IMR-90 (cell line): ENCODE data around the gene NDUFAF2. TPM values are rescaled to one million over a fixed set of nuclear protein-coding genes. Genes with fewer than 3 reads are reported as not detected.

ENCODE experiments used
- ATAC-seq: fragments of 200-7000 bp; cut with Tn5 transposase; 2 replicates; pipeline ENCODE4 v1.9.1; 2020; ENCODE audit warnings: low read depth, mild to moderate bottlenecking, moderate library complexity
- BruUV-seq: library from RNA; stranded (reverse); fragments of 400-500 nt; replicated peaks from 2 replicates; lab custom pipeline; 2021; lab: Mats Ljungman, UMichigan
- CTCF ChIA-PET: fragments of 300-600 bp; formaldehyde crosslinking; extraction: SDS; loops from one replicate; lab custom pipeline; 2021; ENCODE audit warnings: antibody characterized with exemption; lab: Yijun Ruan, JAX
- POLR2A ChIA-PET: fragments of 300-600 bp; sonication (Branson Sonifier 250); formaldehyde crosslinking; loops from one replicate; lab custom pipeline; 2022; ENCODE audit warnings: antibody characterized with exemption; ENCODE audit not compliant: unreplicated experiment; lab: Charles Lee
- DNase-seq: peaks from one replicate; pipeline ENCODE4 v3.0.0; 2013
- H2AFZ ChIP-seq: replicated peaks from 2 replicates; pipeline ENCODE3; 2013; ENCODE audit warnings: low read length, mild to moderate bottlenecking; ENCODE audit not compliant: poor library complexity
- H2AK5ac ChIP-seq: 2 replicates; pipeline ENCODE4 v1.6.1; 2013; ENCODE audit warnings: low read depth, low read length, inconsistent platforms
- H2AK9ac ChIP-seq: replicated peaks from 2 replicates; pipeline ENCODE3; 2013; ENCODE audit warnings: mild to moderate bottlenecking, low read depth, low read length, moderate library complexity; ENCODE audit not compliant: poor library complexity
- H2BK120ac ChIP-seq: 2 replicates; pipeline ENCODE4 v1.6.1; 2013; ENCODE audit warnings: low read depth, low read length, inconsistent platforms
- H2BK15ac ChIP-seq: 3 replicates; pipeline ENCODE4 v1.6.1; 2013; ENCODE audit warnings: low read depth, low read length, inconsistent platforms
- H2BK20ac ChIP-seq: 2 replicates; pipeline ENCODE4 v1.6.1; 2013; ENCODE audit warnings: low read depth, mild to moderate bottlenecking, inconsistent platforms, low read length, moderate library complexity
- H2BK5ac ChIP-seq: 2 replicates; pipeline ENCODE4 v1.6.1; 2013; ENCODE audit warnings: mild to moderate bottlenecking, low read depth, low read length, inconsistent platforms; ENCODE audit not compliant: poor library complexity, severe bottlenecking
- H3K14ac ChIP-seq: replicated peaks from 2 replicates; pipeline ENCODE4 v1.6.1; 2013; ENCODE audit warnings: low read depth, low read length, inconsistent platforms
- H3K18ac ChIP-seq: 2 replicates; pipeline ENCODE4 v1.6.1; 2013; ENCODE audit warnings: low read depth, low read length, control low read depth
- H3K23ac ChIP-seq: 2 replicates; pipeline ENCODE4 v1.6.1; 2013; ENCODE audit warnings: low read depth, low read length, inconsistent platforms
- H3K27ac ChIP-seq: 2 replicates; pipeline ENCODE4 v1.5.1; 2013; ENCODE audit warnings: mild to moderate bottlenecking, control low read depth, low read length; ENCODE audit not compliant: insufficient read depth
- H3K27me3 ChIP-seq: 2 replicates; pipeline ENCODE4 v1.6.1; 2013; ENCODE audit warnings: low read length; ENCODE audit not compliant: control insufficient read depth, insufficient read depth
- H3K36me3 ChIP-seq: 2 replicates; pipeline ENCODE4 v1.6.1; 2013; ENCODE audit warnings: low read length, mixed read lengths; ENCODE audit not compliant: control insufficient read depth, insufficient read depth
- H3K4ac ChIP-seq: 2 replicates; pipeline ENCODE4 v1.6.1; 2013; ENCODE audit warnings: low read depth, low read length, inconsistent platforms
- H3K4me1 ChIP-seq: 2 replicates; pipeline ENCODE4 v1.6.1; 2013; ENCODE audit warnings: low read length, mixed read lengths; ENCODE audit not compliant: control insufficient read depth, insufficient read depth
- H3K4me2 ChIP-seq: 2 replicates; pipeline ENCODE4 v1.6.1; 2013; ENCODE audit warnings: low read depth, mild to moderate bottlenecking, control low read depth, low read length, moderate library complexity
- H3K4me3 ChIP-seq: 2 replicates; pipeline ENCODE4 v1.5.1; 2013; ENCODE audit warnings: low read depth, mild to moderate bottlenecking, control low read depth, low read length, moderate library complexity; ENCODE audit not compliant: insufficient read depth
- H3K56ac ChIP-seq: 2 replicates; pipeline ENCODE4 v1.6.1; 2013; ENCODE audit warnings: low read length, inconsistent platforms; ENCODE audit not compliant: insufficient read depth; ENCODE audit errors: extremely low read depth
- H3K79me1 ChIP-seq, 2 experiments: 2 replicates each; pipeline ENCODE4 v1.6.1; 2013; ENCODE audit warnings: low read length in 2 of 2, inconsistent platforms in 1 of 2, low read depth in 1 of 2
- H3K9ac ChIP-seq: 2 replicates; pipeline ENCODE4 v1.6.1; 2013; ENCODE audit warnings: low read depth, low read length, control low read depth
- H3K9me1 ChIP-seq: 2 replicates; pipeline ENCODE4 v1.6.1; 2013; ENCODE audit warnings: low read length, inconsistent platforms; ENCODE audit not compliant: insufficient read depth
- H3K9me3 ChIP-seq: 2 replicates; pipeline ENCODE4 v1.6.1; 2013; ENCODE audit warnings: low read length; ENCODE audit not compliant: control insufficient read depth, insufficient read depth
- H4K20me1 ChIP-seq: 2 replicates; pipeline ENCODE4 v1.6.1; 2013; ENCODE audit warnings: low read length, inconsistent platforms; ENCODE audit not compliant: insufficient read depth
- H4K5ac ChIP-seq: 2 replicates; pipeline ENCODE4 v1.6.1; 2013; ENCODE audit warnings: mild to moderate bottlenecking, low read depth, low read length, control low read depth
- H4K8ac ChIP-seq, 2 experiments: 2 replicates each; pipeline ENCODE4 v1.6.1; 2013; ENCODE audit warnings: low read depth in 2 of 2, low read length in 2 of 2, control low read depth in 1 of 2, inconsistent platforms in 1 of 2
- H4K91ac ChIP-seq: 2 replicates; pipeline ENCODE4 v1.6.1; 2013; ENCODE audit warnings: low read depth, low read length, inconsistent platforms; ENCODE audit not compliant: insufficient read depth
- CEBPB ChIP-seq: IDR thresholded peaks from 2 replicates; pipeline ENCODE4 v1.6.1; 2012; ENCODE audit warnings: low read depth, low read length, improper control_type of control experiment
- CHD1 ChIP-seq: IDR thresholded peaks from 2 replicates; pipeline ENCODE4 v1.6.1; 2012; ENCODE audit warnings: low read depth, low read length, improper control_type of control experiment
- MAFK ChIP-seq: IDR thresholded peaks from 2 replicates; pipeline ENCODE4 v1.6.1; 2012; ENCODE audit warnings: low read depth, low read length, improper control_type of control experiment
- POLR2A ChIP-seq: IDR thresholded peaks from 2 replicates; pipeline ENCODE4 v1.6.1; 2012; ENCODE audit warnings: mild to moderate bottlenecking, low read depth, low read length
- SMC3 ChIP-seq: fragments of 150-350 bp; IDR thresholded peaks from 2 replicates; pipeline ENCODE4 v1.6.1; 2016; ENCODE audit warnings: low read depth, mild to moderate bottlenecking, antibody characterized with exemption, low read length, moderate library complexity
- USF2 ChIP-seq: fragments of 150-350 bp; IDR thresholded peaks from 2 replicates; pipeline ENCODE4 v1.6.1; 2017; ENCODE audit warnings: mild to moderate bottlenecking, antibody characterized with exemption, low read length, low read depth
- WGBS, 2 experiments: methylation state at CpG; one replicate each; pipeline versions ENCODE4 v1.1.5 to v1.1.7; 2013; ENCODE audit warnings: missing lambda C conversion rate in 2 of 2; ENCODE audit not compliant: insufficient read length in 1 of 2; ENCODE audit errors: extremely low coverage in 2 of 2; 5-methylcytosine and 5-hydroxymethylcytosine counted together
- dilution Hi-C: fragments of 300-500 bp; cut with HindIII; formaldehyde crosslinking; loops from one replicate; pipeline ENCODE4 v1.14.3; 2018; ENCODE audit warnings: low sequenced_read_pairs; ENCODE audit not compliant: unreplicated experiment
- in situ Hi-C: fragments of 300-500 bp; cut with MboI; formaldehyde crosslinking; loops from 3 replicates; pipeline ENCODE4 v1.14.3; 2019; ENCODE audit warnings: low sequenced_read_pairs, inconsistent platforms, mixed read lengths
- intact Hi-C: fragments of 100-400 bp; cut with micrococcal nuclease; formaldehyde crosslinking; loops from 2 replicates; pipeline ENCODE4 v1.10.0; 2022
- polyA plus RNA-seq, 3 experiments: library from polyadenylated mRNA; depleted of rRNA; stranded (reverse); fragments of >200 nt; gene quantifications; 2 replicates each; pipeline ENCODE4 v1.2.3, GENCODE V29; 2012; ENCODE audit warnings: low replicate concordance in 1 of 3
- total RNA-seq: library from RNA; depleted of rRNA; stranded (reverse); fragments of >200 nt; gene quantifications from 2 replicates; pipeline ENCODE4 v1.2.3, GENCODE V29; 2012

Gene NDUFAF2
- total and polyA plus RNA-seq, 2 of the 4 experiments (the other 2 are of a cell fraction), result 11.8 to 24.7 TPM

GRCh38 chr5:61087921-61088320 lies 142.9 kb downstream of the NDUFAF2 start:
- peaks cover 3% of the 10 kb centered on the region; the same call in 1 of the 2 replicates for H3K9me1 ChIP-seq
- H3K9ac ChIP-seq, result no peak overlapping the region
- H3K4me2 ChIP-seq, result no peak overlapping the region
- H3K18ac ChIP-seq, result no peak overlapping the region
- no peak overlapping the region for H2AFZ ChIP-seq
- TF ChIP-seq CHD1, result no peak
- no peak for TF ChIP-seq USF2
- TF ChIP-seq SMC3, result no peak
- no peak for TF ChIP-seq CEBPB
- no peak for TF ChIP-seq MAFK
- no peak for TF ChIP-seq POLR2A
- no peak overlapping the region for H2AK5ac ChIP-seq
- WGBS, 2 experiments, result no CpG with 5 or more reads among the region's 2 CpGs
- no peak overlapping the region for H3K4me3 ChIP-seq
- no peak overlapping the region for H3K14ac ChIP-seq
- H3K56ac ChIP-seq, result no peak overlapping the region
- H4K8ac ChIP-seq, result no peak overlapping the region
- H3K23ac ChIP-seq, result no peak overlapping the region
- H4K20me1 ChIP-seq, result no peaks in the 10 kb centered on the region; the same call in 1 of the 2 replicates
- no peaks in the 10 kb centered on the region for H3K36me3 ChIP-seq
- H3K79me1 ChIP-seq, result peaks cover 0 to 7% of the 10 kb centered on the region in 2 experiments; a peak in 2 of 4 replicates
- no peaks in the 10 kb centered on the region for H3K27me3 ChIP-seq
- dilution Hi-C loops (no loop called here), intact Hi-C loops (no loop called here), in situ Hi-C loops (no loop called here)
- CTCF ChIA-PET, result no interaction called here
- ATAC-seq (no peak), DNase-seq (no peak)
- H4K91ac ChIP-seq, result no peak overlapping the region
- no peak overlapping the region for H4K5ac ChIP-seq
- no peak overlapping the region for H3K4ac ChIP-seq
- H3K27ac ChIP-seq, result no peak overlapping the region
- no peaks in the 10 kb centered on the region for H3K9me3 ChIP-seq
- no peak overlapping the region for H2AK9ac ChIP-seq
- H2BK20ac ChIP-seq, result no peak overlapping the region
- no TSS peak for BruUV-seq
- H2BK5ac ChIP-seq, result no peak overlapping the region
- no peaks in the 10 kb centered on the region for H3K4me1 ChIP-seq
- H2BK120ac ChIP-seq, result no peak overlapping the region
- H2BK15ac ChIP-seq, result no peak overlapping the region
- POLR2A ChIA-PET, result no interaction called here
